IMR-90 (cell line): ENCODE data around the gene MARCHF3. TPM values are rescaled to one million over a fixed set of nuclear protein-coding genes. Genes with fewer than 3 reads are reported as not detected.
A peak's percentile ranks its signal among the peaks of the same experiment; 100 is the strongest.

Experiments
- ATAC-seq: fragments of 200-7000 bp; cut with Tn5 transposase; 2 replicates; pipeline ENCODE4 v1.9.1; 2020; ENCODE audit warnings: low read depth, mild to moderate bottlenecking, moderate library complexity
- BruUV-seq: library from RNA; stranded (reverse); fragments of 400-500 nt; replicated peaks from 2 replicates; lab custom pipeline; 2021; lab: Mats Ljungman, UMichigan
- CTCF ChIA-PET: fragments of 300-600 bp; formaldehyde crosslinking; extraction: SDS; loops from one replicate; lab custom pipeline; 2021; ENCODE audit warnings: antibody characterized with exemption; lab: Yijun Ruan, JAX
- POLR2A ChIA-PET: fragments of 300-600 bp; sonication (Branson Sonifier 250); formaldehyde crosslinking; loops from one replicate; lab custom pipeline; 2022; ENCODE audit warnings: antibody characterized with exemption; ENCODE audit not compliant: unreplicated experiment; lab: Charles Lee
- DNase-seq: peaks from one replicate; pipeline ENCODE4 v3.0.0; 2013
- H2AFZ ChIP-seq: replicated peaks from 2 replicates; pipeline ENCODE3; 2013; ENCODE audit warnings: low read length, mild to moderate bottlenecking; ENCODE audit not compliant: poor library complexity
- H2AK5ac ChIP-seq: 2 replicates; pipeline ENCODE4 v1.6.1; 2013; ENCODE audit warnings: low read depth, low read length, inconsistent platforms
- H2AK9ac ChIP-seq: replicated peaks from 2 replicates; pipeline ENCODE3; 2013; ENCODE audit warnings: mild to moderate bottlenecking, low read depth, low read length, moderate library complexity; ENCODE audit not compliant: poor library complexity
- H2BK120ac ChIP-seq: 2 replicates; pipeline ENCODE4 v1.6.1; 2013; ENCODE audit warnings: low read depth, low read length, inconsistent platforms
- H2BK15ac ChIP-seq: 3 replicates; pipeline ENCODE4 v1.6.1; 2013; ENCODE audit warnings: low read depth, low read length, inconsistent platforms
- H2BK20ac ChIP-seq: 2 replicates; pipeline ENCODE4 v1.6.1; 2013; ENCODE audit warnings: low read depth, mild to moderate bottlenecking, inconsistent platforms, low read length, moderate library complexity
- H2BK5ac ChIP-seq: 2 replicates; pipeline ENCODE4 v1.6.1; 2013; ENCODE audit warnings: mild to moderate bottlenecking, low read depth, low read length, inconsistent platforms; ENCODE audit not compliant: poor library complexity, severe bottlenecking
- H3K14ac ChIP-seq: replicated peaks from 2 replicates; pipeline ENCODE4 v1.6.1; 2013; ENCODE audit warnings: low read depth, low read length, inconsistent platforms
- H3K18ac ChIP-seq: 2 replicates; pipeline ENCODE4 v1.6.1; 2013; ENCODE audit warnings: low read depth, low read length, control low read depth
- H3K23ac ChIP-seq: 2 replicates; pipeline ENCODE4 v1.6.1; 2013; ENCODE audit warnings: low read depth, low read length, inconsistent platforms
- H3K27ac ChIP-seq: 2 replicates; pipeline ENCODE4 v1.5.1; 2013; ENCODE audit warnings: mild to moderate bottlenecking, control low read depth, low read length; ENCODE audit not compliant: insufficient read depth
- H3K27me3 ChIP-seq: 2 replicates; pipeline ENCODE4 v1.6.1; 2013; ENCODE audit warnings: low read length; ENCODE audit not compliant: control insufficient read depth, insufficient read depth
- H3K36me3 ChIP-seq: 2 replicates; pipeline ENCODE4 v1.6.1; 2013; ENCODE audit warnings: low read length, mixed read lengths; ENCODE audit not compliant: control insufficient read depth, insufficient read depth
- H3K4ac ChIP-seq: 2 replicates; pipeline ENCODE4 v1.6.1; 2013; ENCODE audit warnings: low read depth, low read length, inconsistent platforms
- H3K4me1 ChIP-seq: 2 replicates; pipeline ENCODE4 v1.6.1; 2013; ENCODE audit warnings: low read length, mixed read lengths; ENCODE audit not compliant: control insufficient read depth, insufficient read depth
- H3K4me2 ChIP-seq: 2 replicates; pipeline ENCODE4 v1.6.1; 2013; ENCODE audit warnings: low read depth, mild to moderate bottlenecking, control low read depth, low read length, moderate library complexity
- H3K4me3 ChIP-seq: 2 replicates; pipeline ENCODE4 v1.5.1; 2013; ENCODE audit warnings: low read depth, mild to moderate bottlenecking, control low read depth, low read length, moderate library complexity; ENCODE audit not compliant: insufficient read depth
- H3K56ac ChIP-seq: 2 replicates; pipeline ENCODE4 v1.6.1; 2013; ENCODE audit warnings: low read length, inconsistent platforms; ENCODE audit not compliant: insufficient read depth; ENCODE audit errors: extremely low read depth
- H3K79me1 ChIP-seq, 2 experiments: 2 replicates each; pipeline ENCODE4 v1.6.1; 2013; ENCODE audit warnings: low read length in 2 of 2, inconsistent platforms in 1 of 2, low read depth in 1 of 2
- H3K9ac ChIP-seq: 2 replicates; pipeline ENCODE4 v1.6.1; 2013; ENCODE audit warnings: low read depth, low read length, control low read depth
- H3K9me1 ChIP-seq: 2 replicates; pipeline ENCODE4 v1.6.1; 2013; ENCODE audit warnings: low read length, inconsistent platforms; ENCODE audit not compliant: insufficient read depth
- H3K9me3 ChIP-seq: 2 replicates; pipeline ENCODE4 v1.6.1; 2013; ENCODE audit warnings: low read length; ENCODE audit not compliant: control insufficient read depth, insufficient read depth
- H4K20me1 ChIP-seq: 2 replicates; pipeline ENCODE4 v1.6.1; 2013; ENCODE audit warnings: low read length, inconsistent platforms; ENCODE audit not compliant: insufficient read depth
- H4K5ac ChIP-seq: 2 replicates; pipeline ENCODE4 v1.6.1; 2013; ENCODE audit warnings: mild to moderate bottlenecking, low read depth, low read length, control low read depth
- H4K8ac ChIP-seq, 2 experiments: 2 replicates each; pipeline ENCODE4 v1.6.1; 2013; ENCODE audit warnings: low read depth in 2 of 2, low read length in 2 of 2, control low read depth in 1 of 2, inconsistent platforms in 1 of 2
- H4K91ac ChIP-seq: 2 replicates; pipeline ENCODE4 v1.6.1; 2013; ENCODE audit warnings: low read depth, low read length, inconsistent platforms; ENCODE audit not compliant: insufficient read depth
- MAFK ChIP-seq: IDR thresholded peaks from 2 replicates; pipeline ENCODE4 v1.6.1; 2012; ENCODE audit warnings: low read depth, low read length, improper control_type of control experiment
- WGBS, 2 experiments: methylation state at CpG; one replicate each; pipeline versions ENCODE4 v1.1.5 to v1.1.7; 2013; ENCODE audit warnings: missing lambda C conversion rate in 2 of 2; ENCODE audit not compliant: insufficient read length in 1 of 2; ENCODE audit errors: extremely low coverage in 2 of 2; 5-methylcytosine and 5-hydroxymethylcytosine counted together
- dilution Hi-C: fragments of 300-500 bp; cut with HindIII; formaldehyde crosslinking; loops from one replicate; pipeline ENCODE4 v1.14.3; 2018; ENCODE audit warnings: low sequenced_read_pairs; ENCODE audit not compliant: unreplicated experiment
- in situ Hi-C: fragments of 300-500 bp; cut with MboI; formaldehyde crosslinking; loops from 3 replicates; pipeline ENCODE4 v1.14.3; 2019; ENCODE audit warnings: low sequenced_read_pairs, inconsistent platforms, mixed read lengths
- intact Hi-C: fragments of 100-400 bp; cut with micrococcal nuclease; formaldehyde crosslinking; loops from 2 replicates; pipeline ENCODE4 v1.10.0; 2022
- polyA plus RNA-seq, 3 experiments: library from polyadenylated mRNA; depleted of rRNA; stranded (reverse); fragments of >200 nt; gene quantifications; 2 replicates each; pipeline ENCODE4 v1.2.3, GENCODE V29; 2012; ENCODE audit warnings: low replicate concordance in 1 of 3
- total RNA-seq: library from RNA; depleted of rRNA; stranded (reverse); fragments of >200 nt; gene quantifications from 2 replicates; pipeline ENCODE4 v1.2.3, GENCODE V29; 2012

The MARCHF3 gene
- total and polyA plus RNA-seq, 2 of the 4 experiments (the other 2 are of a cell fraction), result 11.2 to 18.8 TPM

GRCh38 chr5:126982926-126983873 is 47.2 kb downstream of the MARCHF3 start:
- Histone ChIP-seq H2AK9ac (no peak overlapping the region), H3K27me3 (no peaks in the 10 kb centered on the region), H3K14ac (no peak overlapping the region), H3K4ac (no peak overlapping the region), H3K23ac (peak overlapping the region; percentile 18), H3K56ac (no peak overlapping the region), H3K36me3 (no peaks in the 10 kb centered on the region), H4K5ac (no peak overlapping the region), H2BK15ac (no peak overlapping the region), H3K79me1 (peaks cover 15 to 18% of the 10 kb centered on the region in 2 experiments), H3K4me1 (peaks cover 4% of the 10 kb centered on the region), H3K27ac (no peak overlapping the region), H4K8ac (no peak overlapping the region), H4K91ac (no peak overlapping the region), H2BK5ac (no peak overlapping the region), H2BK120ac (no peak overlapping the region), H3K9ac (no peak overlapping the region), H3K4me2 (no peak overlapping the region), H2AK5ac (no peak overlapping the region), H3K9me3 (no peaks in the 10 kb centered on the region), H2AFZ (no peak overlapping the region), H2BK20ac (no peak overlapping the region), H3K18ac (no peak overlapping the region), H4K20me1 (no peaks in the 10 kb centered on the region; the same call in 1 of the 2 replicates), H3K9me1 (peaks cover 3% of the 10 kb centered on the region; the same call in 1 of the 2 replicates), H3K4me3 (no peak overlapping the region)
- WGBS, 2 experiments, result 94% methylated on average over 3 of the region's 12 CpGs; no CpG with 5 or more reads in 1 of the 2 experiments
- in situ Hi-C loops (no loop called here), dilution Hi-C loops (no loop called here), intact Hi-C loops (no loop called here)
- BruUV-seq, result no TSS peak
- no peak for TF ChIP-seq MAFK
- DNase-seq, result no peak
- no peak for ATAC-seq
- CTCF ChIA-PET, result interaction anchor here (0.6 kb wide), 1 partner anchor 23 kb away, joined by 4 read pairs; no protein-coding TSS in a partner anchor
- POLR2A ChIA-PET, result no interaction called here
